ENCODE results near the gene USP25.
"Not testable (repeated sequence)": the region's sequence is repeated elsewhere in the genome, so short reads cannot be mapped to it uniquely, and the experiment has no call there.

USP25 gene

DNA sequence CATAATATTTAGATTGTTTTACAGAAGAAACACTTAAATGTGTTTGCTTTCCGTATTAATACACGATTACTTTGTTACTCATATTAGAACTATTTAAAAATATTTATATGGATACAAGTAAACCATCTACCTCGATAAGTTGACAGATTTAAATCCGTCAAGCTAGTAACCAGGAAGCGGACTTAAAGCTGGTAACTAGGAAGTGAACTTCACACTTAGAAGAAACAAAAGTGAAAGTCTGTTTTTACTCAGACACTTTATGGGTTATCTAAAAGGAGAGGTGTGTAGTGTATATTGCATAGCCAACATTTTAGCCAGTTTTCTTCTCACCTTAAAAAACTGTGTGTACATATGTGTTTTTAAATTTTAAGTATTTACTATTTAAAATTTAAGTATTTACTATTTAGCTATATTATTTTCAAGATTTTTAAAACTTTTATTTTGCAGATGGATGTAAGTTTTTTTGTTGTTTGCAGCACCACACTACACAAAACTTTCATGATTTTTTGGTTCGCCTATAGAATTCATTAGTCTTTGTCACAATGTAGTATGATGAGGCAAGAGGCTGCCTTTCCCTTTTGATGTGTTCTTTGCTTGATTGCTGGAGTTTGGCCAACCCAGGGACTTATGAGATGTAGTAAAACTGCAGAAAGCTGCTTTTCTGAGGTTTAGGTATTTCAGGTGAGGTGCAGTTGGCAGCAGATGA lies 2.7 kb downstream of the USP25 start:
- no peak for DNase-seq (ENCODE audit: low read depth in 2 of 2)

DNA sequence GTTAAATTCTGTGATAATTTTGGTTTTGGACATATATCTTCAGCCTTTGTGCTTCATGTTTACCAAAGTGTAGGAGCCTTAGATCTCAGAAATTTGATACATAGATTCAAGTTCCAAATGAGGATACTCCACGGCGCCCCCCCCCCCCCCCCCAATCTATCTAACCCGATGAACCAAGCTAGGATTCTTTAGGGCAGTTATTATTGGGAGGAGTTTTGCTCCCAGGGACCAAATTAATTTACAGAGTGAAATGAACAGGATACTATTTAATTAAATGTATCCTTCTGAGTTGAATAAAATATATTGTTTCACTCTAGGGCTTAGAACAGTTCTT lies 3.2 kb downstream of the USP25 start:
- DNase-seq (ENCODE audit: low read depth in 2 of 2), result no peak

DNA sequence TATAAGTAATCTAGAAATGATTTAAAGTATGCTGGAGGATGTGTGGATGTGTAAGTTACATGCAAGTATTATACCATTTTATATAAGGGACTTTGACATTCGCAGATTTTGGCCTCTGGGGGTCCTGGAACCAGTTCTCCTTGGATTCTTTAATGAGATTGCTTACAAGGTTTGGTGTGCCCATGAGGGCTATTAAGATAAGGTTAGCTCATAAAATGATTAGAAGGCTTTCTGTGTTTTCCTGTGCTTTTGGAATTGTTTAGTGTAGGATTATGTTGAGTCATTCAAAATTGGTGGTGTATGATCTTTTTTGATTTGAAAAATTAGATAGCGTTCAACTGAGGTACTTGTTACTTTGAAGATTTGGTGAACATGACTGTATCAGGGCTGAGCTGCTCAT lies 5.6 kb downstream of the USP25 start:
- DNase-seq (ENCODE audit: low read depth in 2 of 2), result no peak

DNA sequence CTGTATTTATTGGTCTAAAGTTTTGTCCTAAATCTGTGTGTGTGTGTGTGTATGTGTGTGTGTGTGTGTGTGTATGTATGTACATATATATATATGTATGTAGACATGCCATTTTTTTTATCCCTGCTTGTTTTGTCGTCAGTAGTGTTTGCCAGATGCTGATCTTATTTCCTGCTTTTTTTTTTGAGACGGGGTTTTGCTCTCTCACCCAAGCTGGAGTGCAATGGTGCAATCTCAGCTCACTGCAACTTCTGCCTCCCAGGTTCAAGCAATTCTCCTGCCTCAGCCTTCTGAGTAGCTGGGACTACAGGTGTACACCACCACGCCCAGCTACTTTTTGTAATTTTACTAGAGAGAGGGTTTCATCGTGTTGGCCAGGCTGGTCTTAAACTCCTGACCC lies 6.1 kb downstream of the USP25 start:
- DNase-seq (ENCODE audit: low read depth in 2 of 2), result not testable (repeated sequence)

DNA sequence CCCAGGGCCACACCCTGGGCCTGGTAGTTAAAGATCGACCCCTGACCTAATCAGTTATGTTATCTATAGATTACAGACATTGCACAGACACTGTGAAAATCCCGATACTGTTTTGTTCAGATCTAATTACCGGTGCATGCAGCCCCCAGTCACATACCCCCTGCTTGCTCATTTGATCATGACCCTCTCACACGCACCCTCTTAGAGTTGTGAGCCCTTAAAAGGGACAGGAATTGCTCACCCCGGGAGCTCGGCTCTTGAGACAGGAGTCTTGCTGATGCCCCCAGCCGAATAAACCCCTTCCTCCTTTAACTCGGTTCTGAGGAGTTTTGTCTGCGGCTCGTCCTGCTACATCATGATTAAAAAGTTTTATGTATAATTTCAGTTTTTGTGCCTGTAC lies 9.0 kb downstream of the USP25 start:
- not testable (repeated sequence) for DNase-seq (ENCODE audit: low read depth in 2 of 2)

DNA sequence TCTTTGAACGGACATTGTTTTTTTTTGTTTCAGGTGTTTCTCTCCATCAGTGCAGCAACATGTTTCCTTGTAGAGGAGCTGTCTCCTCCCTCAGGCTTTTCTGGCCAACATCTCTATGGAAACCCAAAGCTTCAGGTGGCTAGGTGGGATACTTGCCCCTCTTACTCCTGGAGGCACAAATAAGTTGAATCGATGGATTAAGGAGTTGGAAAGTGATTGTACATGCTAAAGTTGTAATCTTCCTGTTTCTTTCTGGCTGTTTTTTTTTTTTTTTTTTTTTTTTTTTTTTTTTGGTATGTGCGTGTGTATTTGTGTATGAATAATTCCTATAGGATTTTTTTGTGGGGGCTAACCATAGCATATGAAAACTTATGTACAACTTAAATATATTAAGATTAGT lies 10.6 kb downstream of the USP25 start:
- DNase-seq (ENCODE audit: low read depth in 2 of 2), result no peak

DNA sequence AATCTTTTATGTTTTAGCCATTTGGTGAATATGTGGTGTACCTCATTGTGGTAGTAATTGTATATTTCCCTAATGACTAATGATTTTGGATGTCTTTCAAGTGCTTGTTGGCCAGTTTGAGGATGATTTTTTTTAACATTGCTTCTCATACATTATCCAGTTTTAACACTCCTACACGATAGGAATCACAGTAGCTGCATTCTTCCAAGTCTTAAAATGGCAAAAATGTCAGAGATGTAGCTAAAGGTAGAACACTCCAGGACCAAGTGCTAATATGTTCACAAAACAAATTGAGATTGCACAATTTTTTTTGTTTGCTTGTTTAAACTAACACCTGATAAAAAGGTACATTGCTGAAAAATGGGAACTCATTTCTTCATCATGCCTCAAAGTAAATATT lies 11.7 kb downstream of the USP25 start:
- no peak for DNase-seq (ENCODE audit: low read depth in 2 of 2)

DNA sequence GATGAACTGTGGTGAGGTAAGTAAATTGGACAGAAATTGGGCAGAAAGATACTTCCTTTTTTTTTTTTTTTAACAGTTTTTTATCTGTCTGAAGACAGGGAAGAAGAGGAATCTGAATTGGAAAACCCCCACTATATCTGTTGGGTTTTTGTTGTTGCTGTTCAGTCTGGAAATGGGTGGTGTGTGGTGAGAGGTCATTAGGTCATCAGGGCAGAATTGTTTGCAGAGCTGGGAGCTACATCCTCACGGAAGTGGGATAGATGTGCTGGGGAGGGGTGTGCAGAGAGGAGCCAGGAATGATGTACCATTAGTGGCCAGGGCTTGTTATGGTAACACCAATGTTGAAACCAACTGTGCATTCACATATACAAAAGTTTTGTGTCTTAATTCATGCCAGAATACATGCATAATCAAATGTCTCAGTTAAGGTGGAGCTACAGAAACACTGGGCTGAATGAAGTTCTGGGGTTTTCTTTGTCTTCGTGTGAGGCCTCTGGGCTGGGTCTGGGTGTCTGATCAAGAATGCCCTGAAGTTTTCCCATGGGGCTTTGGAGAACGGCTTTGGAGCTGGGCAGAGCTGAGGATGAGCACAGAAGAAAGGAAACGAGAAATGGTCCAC lies 12.4 kb downstream of the USP25 start:
- DNase-seq (ENCODE audit: low read depth in 2 of 2), result no peak

DNA sequence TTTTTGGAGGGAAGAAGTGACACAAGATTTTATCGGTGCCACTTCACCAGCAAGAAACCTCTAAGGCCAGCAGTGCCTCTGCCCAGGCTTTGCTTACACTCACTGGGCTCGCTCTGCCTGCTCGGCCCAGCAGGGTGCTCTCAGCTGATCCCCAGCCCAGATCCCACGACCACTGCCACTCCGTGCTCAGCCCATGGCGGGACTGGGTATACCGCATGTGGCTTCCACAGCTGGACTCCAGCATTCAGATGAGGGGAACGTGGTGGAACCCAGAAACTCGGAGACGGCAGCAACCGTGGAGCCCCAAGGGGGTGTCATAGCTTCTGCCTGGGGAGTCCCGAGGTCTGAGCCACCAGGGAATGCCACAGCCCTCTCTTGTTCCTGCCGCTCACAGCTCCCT lies 12.9 kb downstream of the USP25 start:
- no peak for DNase-seq (ENCODE audit: low read depth in 2 of 2)

DNA sequence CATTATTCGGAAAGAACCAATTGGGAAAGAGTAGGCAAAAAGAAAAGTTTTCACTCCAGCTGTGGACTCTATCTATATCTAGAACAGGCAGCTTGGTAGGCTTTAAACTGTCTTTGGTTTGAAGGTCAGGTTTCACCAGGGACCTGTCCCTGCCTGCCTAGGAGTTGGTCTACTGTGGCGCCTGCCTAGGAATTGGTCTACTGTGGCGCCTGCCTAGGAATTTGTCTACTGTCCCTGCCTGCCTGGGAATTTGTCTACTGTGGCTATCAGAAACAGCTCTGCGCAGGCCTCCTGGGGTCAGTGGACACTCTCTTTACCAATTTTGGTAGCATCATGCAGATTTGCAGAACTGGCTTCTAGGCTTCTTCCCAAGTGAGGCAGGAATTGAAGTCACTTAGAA lies 13.8 kb downstream of the USP25 start:
- no peak for DNase-seq (ENCODE audit: low read depth in 2 of 2)

DNA sequence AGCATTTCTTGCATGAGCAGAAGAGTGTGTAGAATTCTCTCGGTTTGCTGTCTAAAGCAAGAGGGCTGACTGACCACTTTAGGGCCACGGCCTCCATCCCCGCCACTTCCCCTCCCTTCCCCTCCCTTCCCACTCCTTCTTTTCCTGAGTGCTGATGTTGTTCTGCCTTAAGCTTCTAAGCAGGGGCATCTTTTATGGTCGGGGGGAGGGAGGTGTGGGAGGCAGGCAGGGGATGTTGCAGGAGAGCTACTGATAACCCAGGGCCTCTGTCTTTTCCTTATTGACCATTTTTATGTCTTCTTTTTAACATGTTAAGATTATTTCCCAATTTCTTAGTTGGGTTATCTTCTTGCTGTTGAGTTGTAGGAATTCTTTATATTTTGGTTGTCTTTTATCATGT lies 15.1 kb downstream of the USP25 start:
- DNase-seq (ENCODE audit: low read depth in 2 of 2), result no peak

DNA sequence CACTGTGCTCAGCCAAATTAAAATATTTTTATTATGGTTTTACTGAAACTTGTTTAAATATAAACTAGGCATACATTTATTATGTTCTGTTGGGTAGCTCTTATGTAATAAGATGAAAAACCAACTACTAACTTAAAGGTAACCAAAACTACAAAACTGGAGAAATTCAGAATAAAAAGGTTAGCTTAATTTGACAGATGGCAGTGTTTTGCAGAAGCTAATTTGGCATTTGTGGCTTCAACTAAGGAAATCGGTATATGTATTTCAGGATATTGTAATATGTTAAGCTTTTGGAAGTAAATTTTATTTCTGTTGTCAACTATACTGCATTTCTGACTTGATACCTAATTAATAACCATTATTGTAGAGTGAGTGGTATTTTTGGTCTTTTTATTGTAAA lies 18.8 kb downstream of the USP25 start:
- no peak for DNase-seq (ENCODE audit: low read depth in 2 of 2)

DNA sequence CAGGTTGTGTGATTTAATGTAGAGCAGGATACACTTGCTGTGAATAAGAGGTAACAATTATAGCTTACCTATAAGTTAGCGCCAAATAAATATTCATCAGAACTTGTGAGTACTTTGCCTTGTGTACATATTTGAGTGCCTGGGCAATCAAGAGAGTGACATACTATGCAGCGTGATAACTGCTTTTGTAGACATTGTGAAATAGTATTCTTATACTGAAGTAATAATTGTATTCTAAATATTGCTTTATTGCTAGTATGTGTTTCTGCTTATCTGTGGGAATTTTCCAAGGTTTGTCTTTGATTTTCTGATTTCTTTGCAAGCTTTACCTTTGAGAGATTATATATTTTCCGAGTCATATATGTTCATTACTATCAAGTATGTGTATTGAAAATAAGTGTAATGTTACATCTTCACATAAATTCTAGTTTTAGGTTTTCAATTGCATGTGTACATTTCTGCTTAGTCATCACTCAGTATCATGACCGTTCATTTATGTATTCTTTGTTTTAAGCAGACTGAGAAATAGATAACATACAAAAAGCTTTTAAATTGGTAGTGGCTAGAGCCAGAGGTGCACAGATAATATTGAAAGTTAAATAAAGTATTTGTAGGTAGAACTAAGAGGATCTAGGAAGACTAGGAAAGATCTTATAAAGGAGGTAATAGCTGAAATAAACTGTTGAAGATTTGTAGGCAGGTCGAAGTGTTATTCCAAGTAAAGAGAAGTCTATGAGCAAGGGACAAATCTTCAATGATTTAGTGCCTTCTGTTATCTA lies 19.5 kb downstream of the USP25 start:
- DNase-seq (ENCODE audit: low read depth in 2 of 2), result no peak

DNA sequence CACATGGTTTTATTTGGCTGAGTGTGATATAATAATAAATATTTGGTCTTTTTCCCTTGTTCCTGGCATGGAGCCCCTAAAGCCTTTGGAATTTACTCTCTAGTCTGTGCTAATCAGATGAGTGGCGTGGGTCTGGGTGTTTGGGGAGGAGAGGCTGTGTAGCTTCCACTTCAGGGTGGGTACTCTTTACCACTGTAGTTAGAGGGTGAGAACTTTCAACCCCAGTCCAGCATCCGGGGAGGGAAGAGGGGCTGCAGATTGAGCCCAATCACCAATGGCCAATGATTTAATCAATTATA lies 20.0 kb downstream of the USP25 start:
- DNase-seq (ENCODE audit: low read depth in 2 of 2), result no peak

DNA sequence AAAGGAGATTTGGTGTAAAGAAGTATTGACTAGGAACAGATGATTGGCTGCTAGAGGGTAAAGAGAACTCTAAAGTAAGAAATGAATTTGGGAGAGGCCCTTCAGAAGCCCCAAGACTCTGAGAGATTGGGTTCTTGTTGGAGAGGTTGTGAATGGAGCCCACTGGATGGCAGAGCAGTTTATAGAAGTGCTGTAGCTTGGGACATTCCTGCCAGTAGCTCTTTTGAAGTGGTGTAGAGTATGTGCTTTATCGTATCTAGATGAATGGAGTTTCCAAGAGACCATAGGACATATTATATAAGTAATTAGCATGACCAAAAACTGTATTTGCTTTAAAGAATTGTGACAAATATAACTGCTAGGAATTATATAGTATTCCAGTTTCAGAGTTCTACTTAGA lies 21.3 kb downstream of the USP25 start:
- no peak for DNase-seq (ENCODE audit: low read depth in 2 of 2)

DNA sequence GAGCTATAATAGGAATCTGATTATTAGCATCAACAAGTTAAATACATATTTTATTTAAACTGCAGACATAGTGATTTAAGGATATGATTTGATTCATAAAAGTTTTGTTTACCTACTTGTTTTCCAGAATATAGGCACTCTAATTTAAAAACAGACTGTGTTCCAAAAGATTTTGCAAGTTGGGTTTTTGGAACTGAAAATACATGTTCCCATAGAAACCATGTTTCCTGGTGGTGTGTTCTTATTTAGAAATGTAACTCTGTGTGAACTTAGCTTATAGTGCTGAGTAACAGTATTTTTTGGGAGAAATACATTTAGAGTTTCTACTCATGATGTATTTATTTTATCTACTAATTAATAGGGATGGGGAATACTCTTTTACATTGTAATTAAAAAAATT lies 21.8 kb downstream of the USP25 start:
- no peak for DNase-seq (ENCODE audit: low read depth in 2 of 2)

DNA sequence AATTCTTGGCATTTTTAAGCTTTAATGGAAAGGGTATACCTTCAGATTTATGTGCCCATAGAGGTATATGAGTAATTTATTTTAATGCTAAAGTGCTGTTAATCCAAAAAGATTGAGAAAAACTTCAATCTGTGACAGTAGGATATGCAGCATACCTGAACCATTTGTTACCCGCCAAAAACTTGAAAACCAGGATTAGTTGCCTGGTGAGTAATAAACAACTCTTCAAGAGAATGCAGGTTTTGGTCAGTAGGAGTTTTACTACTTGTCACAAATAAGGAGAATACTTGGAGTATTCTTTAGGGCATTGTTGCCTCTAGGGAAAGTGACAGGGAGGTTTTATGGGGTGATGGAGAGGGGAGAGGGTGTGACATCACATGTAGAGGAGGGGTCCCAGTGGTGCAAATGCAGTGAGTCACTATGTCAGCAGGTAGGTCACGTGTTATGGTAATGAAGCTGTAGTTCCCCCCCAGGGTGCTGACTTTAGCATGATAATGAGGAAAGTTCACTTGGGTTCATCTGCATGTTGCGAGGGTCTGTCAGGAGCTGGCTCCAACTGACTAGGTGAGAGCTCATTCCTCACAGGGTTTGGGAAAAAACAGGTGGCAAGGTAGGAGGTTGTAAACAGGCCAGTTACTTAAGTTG lies 23.1 kb downstream of the USP25 start:
- DNase-seq (ENCODE audit: low read depth in 2 of 2), result no peak

DNA sequence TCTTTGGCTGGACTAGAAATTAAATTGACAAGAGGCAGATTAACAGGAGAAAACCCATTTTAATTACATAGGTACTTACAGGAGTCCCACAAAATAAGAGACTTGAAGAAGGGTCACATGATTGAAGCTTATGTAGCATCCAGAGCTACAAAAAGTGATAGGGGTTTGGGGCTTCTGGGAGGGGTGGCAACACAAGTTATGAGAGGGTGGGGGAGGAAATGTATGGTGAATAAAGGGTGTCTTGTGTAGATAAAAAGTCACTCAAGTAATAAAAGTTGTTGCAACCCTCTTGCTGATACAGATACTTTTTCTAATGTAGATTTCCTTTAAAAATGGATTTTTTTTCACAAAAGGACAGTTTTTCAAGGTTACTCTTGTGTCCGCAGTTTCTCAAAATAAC lies 24.0 kb downstream of the USP25 start:
- DNase-seq (ENCODE audit: low read depth in 2 of 2), result no peak

DNA sequence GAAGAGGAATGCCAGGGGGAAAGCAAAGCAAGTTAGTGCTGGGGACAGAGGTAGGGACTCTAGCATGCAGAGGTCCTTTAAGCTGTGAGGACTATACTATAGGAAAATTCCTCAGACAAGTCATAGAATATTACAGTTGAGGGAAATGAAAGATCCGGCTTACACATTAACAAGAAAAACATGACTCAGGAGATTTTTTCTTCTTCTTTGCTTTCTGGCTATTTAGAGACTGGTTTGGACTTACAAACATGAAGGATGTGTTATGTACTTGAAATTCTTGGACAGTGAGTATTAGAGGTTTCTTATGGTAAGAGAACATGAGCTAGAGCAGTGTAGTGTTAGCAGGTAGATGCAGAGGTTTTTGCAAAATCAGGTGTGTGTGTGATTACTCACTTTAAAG lies 24.9 kb downstream of the USP25 start:
- DNase-seq (ENCODE audit: low read depth in 2 of 2), result no peak

DNA sequence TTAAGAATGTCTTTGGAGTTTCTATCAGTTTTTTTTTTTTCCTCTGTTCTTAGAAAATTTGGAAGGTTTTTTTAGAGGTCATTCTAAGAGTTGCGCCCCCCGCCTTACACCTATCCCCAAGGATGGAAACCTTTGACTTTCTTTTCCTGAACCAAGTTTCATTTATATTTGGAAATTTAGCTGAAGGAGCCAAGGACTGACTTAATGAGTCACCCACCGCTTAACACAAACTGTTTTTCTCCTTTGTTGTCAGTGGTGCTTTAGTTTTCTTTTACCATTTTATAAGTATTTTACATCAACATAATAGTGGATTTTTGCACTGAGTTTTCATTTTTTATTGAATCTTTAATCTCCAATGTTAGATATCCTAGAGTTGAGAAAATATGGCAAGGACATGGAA lies 25.3 kb downstream of the USP25 start:
- DNase-seq (ENCODE audit: low read depth in 2 of 2), result no peak

DNA sequence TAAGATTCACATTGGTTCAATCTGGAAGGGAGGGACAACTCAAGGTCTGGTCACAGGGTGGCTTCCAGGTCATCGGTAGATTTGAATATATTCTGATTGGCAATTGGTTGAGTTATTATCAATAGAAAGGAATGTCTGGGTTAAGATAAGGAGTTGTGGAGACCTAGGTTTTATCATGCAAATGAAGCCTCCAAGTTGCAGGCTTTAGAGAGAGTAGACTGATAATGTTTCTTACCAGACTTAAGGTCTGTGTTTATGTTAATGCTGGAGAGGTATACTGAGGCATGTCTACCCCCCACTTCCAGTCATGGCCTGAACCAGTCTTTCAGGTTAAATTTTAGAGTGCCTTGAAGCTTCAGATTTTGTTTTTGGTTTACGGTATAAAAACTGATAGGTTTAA lies 29.7 kb downstream of the USP25 start:
- DNase-seq (ENCODE audit: low read depth in 2 of 2), result no peak

DNA sequence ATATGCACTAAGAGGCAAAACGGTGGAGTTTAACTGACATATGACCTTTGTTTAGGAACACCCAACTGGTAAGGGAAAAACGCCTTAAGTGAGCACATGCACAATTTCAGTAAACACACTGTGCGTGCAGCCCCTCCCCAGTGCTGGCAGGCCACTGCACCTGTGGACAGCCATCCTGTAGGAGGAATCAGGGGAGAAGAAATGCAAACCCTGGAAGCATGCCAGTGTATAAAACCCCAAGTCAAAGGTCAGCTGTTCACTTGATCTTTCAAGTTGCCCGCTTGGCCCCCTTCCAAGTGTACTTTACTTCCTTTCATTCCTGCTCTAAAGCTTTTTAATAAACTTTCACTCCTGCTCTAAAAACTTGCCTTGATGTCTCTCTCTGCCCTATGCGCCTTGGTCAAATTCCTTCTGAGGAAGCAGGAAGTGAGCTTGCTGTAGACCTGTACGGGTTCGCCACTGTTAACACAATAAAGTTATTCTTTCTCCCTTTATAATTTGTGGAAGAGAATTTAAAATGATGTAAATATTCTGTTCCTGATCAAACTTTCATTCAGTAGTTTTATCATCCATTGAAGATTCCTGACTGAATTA lies 31.8 kb downstream of the USP25 start:
- no peak for DNase-seq (ENCODE audit: low read depth in 2 of 2)

DNA sequence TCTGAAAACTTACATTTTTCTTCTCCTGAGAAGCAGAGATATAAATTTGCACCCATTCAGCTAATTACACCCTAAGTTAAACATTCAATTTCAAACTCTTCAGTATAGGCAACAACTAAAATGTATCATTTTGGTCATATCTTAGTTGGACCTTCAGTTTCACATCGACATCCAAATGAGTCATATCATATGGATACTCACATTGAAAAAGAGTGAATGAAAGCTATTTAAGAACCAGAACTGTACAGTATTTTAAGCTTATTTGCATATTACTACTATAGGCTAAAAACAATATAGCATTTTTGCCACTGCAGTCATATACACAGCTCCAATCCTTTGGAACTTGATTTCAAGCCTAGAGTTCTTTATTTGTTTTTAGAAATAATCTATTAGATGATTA lies 33.6 kb downstream of the USP25 start:
- DNase-seq (ENCODE audit: low read depth in 2 of 2), result no peak

Measured in stimulated activated CD8-positive, alpha-beta memory T cell treated with anti-CD3 and anti-CD28 coated beads, Interleukin-2, amount 100 ng/mL, for 48 hours (primary cell).